ENCODE measurements around the gene GLIS1.

The GLIS1 gene

GRCh38 chr1:53737648-53738204, 1.2 kb downstream of the GLIS1 start:
- TF ChIP-seq, protein P1, sequence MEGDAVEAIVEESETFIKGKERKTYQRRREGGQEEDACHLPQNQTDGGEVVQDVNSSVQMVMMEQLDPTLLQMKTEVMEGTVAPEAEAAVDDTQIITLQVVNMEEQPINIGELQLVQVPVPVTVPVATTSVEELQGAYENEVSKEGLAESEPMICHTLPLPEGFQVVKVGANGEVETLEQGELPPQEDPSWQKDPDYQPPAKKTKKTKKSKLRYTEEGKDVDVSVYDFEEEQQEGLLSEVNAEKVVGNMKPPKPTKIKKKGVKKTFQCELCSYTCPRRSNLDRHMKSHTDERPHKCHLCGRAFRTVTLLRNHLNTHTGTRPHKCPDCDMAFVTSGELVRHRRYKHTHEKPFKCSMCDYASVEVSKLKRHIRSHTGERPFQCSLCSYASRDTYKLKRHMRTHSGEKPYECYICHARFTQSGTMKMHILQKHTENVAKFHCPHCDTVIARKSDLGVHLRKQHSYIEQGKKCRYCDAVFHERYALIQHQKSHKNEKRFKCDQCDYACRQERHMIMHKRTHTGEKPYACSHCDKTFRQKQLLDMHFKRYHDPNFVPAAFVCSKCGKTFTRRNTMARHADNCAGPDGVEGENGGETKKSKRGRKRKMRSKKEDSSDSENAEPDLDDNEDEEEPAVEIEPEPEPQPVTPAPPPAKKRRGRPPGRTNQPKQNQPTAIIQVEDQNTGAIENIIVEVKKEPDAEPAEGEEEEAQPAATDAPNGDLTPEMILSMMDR (IDR thresholded peaks at IDR 0.05; ENCODE audit: low read depth, low read length, missing control alignments): no peak
- DNase-seq (ENCODE audit: extremely low read depth, low read depth): no peak
- peak overlapping the region; percentile 66 for H3K4me3 ChIP-seq (replicated peaks; ENCODE audit: low read depth, low read length)

- 0 out of 2 replicates have a peak overlapping the region, but pooled peaks have one; percentile 11 for H3K4me3 ChIP-seq (replicated peaks; ENCODE audit: low read depth, low read length)
- no peak for DNase-seq (ENCODE audit: extremely low read depth, low read depth)
- TF ChIP-seq, protein P1 (IDR thresholded peaks at IDR 0.05; ENCODE audit: low read depth, low read length, missing control alignments): no peak
Measured at GRCh38 chr1:53736290-53736689, 2.7 kb downstream of the GLIS1 start.

DNA sequence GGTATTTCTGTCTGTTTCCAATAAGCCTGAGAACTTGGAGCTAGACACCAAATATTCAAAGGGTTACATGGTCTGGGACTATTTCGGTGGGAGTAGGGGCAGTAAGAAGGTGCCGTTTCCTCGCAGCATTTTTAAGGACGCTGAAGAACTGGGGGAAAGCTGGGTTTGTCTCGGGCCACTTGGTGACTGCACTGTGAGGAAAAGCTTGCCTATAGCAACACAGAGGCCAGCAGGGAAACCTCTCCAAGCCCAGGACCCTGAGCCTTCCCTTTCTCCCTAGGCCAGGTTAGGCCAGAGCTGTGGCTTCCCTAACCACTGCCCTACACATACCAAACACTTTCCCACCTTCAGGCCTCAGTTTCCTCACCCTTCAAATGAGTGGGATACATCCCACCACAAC, 3.3 kb downstream of the GLIS1 start:
- no peak for DNase-seq (ENCODE audit: extremely low read depth, low read depth)
- TF ChIP-seq, protein P1 (IDR thresholded peaks at IDR 0.05; ENCODE audit: low read depth, low read length, missing control alignments): no peak
- H3K4me3 ChIP-seq (replicated peaks; ENCODE audit: low read depth, low read length): no peak overlapping the region

- TF ChIP-seq, protein P1 (IDR thresholded peaks at IDR 0.05; ENCODE audit: low read depth, low read length, missing control alignments): no peak
- DNase-seq (ENCODE audit: extremely low read depth, low read depth): no peak
- no peak overlapping the region; the same call in 1 of the 2 replicates for H3K4me3 ChIP-seq (replicated peaks; ENCODE audit: low read depth, low read length)
Measured at GRCh38 chr1:53735261-53735660, 3.7 kb downstream of the GLIS1 start.

DNA sequence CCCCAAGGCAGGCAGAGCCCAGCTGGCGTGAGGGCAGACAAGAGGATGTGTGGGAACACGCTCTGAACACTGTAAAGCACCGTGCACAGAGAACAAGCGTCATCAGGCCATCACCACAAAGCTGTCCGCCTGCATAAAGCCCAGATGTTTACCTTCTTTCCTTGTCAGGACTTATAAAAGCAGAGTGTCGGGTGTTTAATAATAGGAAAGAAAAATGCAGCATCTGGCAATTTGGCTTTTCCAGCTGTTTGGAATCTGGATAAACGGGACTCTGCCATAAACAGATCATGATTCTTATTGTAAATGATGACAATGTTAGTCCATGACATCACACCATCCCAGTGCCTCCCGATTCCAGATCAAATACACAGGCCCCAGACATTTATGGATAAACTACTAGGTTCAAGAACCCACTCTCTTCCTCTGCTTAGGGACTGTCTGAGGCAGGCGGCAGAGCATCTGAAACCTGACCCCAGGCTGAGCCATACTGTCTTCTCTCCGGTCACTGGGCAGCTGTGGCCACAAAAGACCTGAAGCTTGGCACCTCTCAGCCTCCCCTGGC, 4.2 kb downstream of the GLIS1 start:
- DNase-seq (ENCODE audit: extremely low read depth, low read depth): peak; percentile 91
- peak overlapping the region; percentile 39 for H3K4me3 ChIP-seq (replicated peaks; ENCODE audit: low read depth, low read length)
- TF ChIP-seq, protein P1 (IDR thresholded peaks at IDR 0.05; ENCODE audit: low read depth, low read length, missing control alignments): no peak

DNA sequence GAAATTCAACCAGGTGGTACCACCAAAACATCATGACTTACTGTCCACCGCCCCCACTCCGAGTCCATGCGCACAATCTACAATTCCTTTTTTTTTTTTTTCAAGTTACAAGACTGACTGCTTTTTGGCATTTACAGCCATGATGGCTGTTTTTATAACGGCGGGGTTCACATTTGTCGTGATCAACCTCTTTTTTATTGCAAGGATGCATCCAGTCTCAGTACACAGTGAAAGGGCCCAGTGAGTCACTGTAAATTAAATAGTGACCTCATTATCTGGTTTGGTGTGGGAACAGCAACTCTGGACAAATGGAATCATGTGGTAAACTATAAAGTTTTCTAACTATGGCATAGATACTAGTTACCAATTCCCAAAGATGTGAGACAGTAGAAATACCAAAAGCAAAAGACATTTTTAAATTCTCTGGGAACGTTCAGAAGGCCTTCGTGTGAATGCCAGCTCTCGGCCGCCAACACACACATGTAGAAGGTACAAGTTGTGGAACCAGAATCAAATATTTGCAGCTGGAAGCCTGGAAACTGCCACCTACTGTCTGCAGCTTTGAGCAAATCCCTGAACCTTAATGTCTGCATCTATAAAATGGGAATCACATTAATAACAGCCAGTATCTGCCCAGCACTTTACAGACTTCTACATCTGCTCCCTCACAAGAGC, 4.9 kb downstream of the GLIS1 start:
- peak; percentile 53 for DNase-seq (ENCODE audit: extremely low read depth, low read depth)
- TF ChIP-seq, protein P1 (IDR thresholded peaks at IDR 0.05; ENCODE audit: low read depth, low read length, missing control alignments): no peak
- H3K4me3 ChIP-seq (replicated peaks; ENCODE audit: low read depth, low read length): peak overlapping the region; percentile 39

All from HFF-Myc (cell line).